ENCODE data around the gene ACBD7. TPM values are rescaled to one million over a fixed set of nuclear protein-coding genes. Genes with fewer than 3 reads are reported as not detected.

Gene ACBD7
- total RNA-seq, 4 donors from 2014 or later: 0.37 to 12.2 TPM; not detected in 2

DNA sequence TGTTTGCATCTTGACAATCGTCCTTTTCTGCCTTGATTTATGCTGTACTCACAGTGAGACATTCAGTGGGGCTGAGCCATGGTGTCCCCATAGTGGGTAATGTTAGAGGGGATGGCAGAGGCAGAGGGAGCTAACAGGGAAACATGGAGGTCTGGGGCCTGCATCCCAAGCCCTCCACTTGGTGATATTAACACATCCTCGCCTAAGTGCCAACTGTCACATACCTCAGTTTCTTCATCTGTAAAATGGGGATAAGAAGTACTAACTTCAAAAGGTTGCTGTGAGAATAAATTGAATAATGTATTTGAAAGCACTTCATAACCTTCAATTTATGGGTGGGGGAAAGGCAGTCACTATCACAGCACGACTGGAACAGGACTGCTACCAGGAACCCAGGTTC, 36.3 kb upstream of the ACBD7 start:
- TF ChIP-seq POLR2A (IDR thresholded peaks at IDR 0.05): no peak
- TF ChIP-seq, protein P1, sequence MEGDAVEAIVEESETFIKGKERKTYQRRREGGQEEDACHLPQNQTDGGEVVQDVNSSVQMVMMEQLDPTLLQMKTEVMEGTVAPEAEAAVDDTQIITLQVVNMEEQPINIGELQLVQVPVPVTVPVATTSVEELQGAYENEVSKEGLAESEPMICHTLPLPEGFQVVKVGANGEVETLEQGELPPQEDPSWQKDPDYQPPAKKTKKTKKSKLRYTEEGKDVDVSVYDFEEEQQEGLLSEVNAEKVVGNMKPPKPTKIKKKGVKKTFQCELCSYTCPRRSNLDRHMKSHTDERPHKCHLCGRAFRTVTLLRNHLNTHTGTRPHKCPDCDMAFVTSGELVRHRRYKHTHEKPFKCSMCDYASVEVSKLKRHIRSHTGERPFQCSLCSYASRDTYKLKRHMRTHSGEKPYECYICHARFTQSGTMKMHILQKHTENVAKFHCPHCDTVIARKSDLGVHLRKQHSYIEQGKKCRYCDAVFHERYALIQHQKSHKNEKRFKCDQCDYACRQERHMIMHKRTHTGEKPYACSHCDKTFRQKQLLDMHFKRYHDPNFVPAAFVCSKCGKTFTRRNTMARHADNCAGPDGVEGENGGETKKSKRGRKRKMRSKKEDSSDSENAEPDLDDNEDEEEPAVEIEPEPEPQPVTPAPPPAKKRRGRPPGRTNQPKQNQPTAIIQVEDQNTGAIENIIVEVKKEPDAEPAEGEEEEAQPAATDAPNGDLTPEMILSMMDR (IDR thresholded peaks at IDR 0.05): no peak
- intact Hi-C loops (cut with DNase I; ENCODE audit: low total_unique reads): no loop called here
- no peak overlapping the region for H3K4me3 ChIP-seq
- no peaks in the 10 kb centered on the region for H3K36me3 ChIP-seq
- H3K4me1 ChIP-seq: no peaks in the 10 kb centered on the region
- H3K27ac ChIP-seq: no peak overlapping the region
- no peak for DNase-seq
- no peaks in the 10 kb centered on the region for H3K9me3 ChIP-seq
- H3K27me3 ChIP-seq: no peaks in the 10 kb centered on the region

DNA sequence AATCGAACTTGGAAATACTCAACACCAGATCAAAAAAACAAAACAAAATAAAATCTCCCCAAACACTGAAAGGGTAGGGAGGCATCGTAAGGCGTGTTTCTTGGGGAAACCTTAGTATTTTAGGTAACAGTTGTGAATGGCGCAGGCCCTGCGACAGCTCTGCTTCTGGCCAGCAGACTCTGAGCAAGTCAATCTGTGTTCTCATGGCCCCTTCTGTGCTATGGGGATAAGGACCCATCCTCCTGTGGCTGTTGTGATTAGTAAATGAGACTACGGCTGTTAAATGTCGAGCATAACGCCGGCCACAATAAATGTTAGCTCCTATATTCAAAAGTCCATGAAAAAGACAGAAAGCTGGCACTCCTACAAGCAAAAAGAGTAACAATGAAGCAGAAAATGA, 35.6 kb upstream of the ACBD7 start:
- TF ChIP-seq, protein P1 (IDR thresholded peaks at IDR 0.05): no peak
- no peak for TF ChIP-seq POLR2A (IDR thresholded peaks at IDR 0.05)
- Histone ChIP-seq H3K9me3 (no peaks in the 10 kb centered on the region), H3K27ac (no peak overlapping the region), H3K36me3 (no peaks in the 10 kb centered on the region), H3K4me3 (no peak overlapping the region), H3K4me1 (no peaks in the 10 kb centered on the region), H3K27me3 (no peaks in the 10 kb centered on the region)
- intact Hi-C loops (cut with DNase I; ENCODE audit: low total_unique reads): no loop called here
- no peak for DNase-seq

DNA sequence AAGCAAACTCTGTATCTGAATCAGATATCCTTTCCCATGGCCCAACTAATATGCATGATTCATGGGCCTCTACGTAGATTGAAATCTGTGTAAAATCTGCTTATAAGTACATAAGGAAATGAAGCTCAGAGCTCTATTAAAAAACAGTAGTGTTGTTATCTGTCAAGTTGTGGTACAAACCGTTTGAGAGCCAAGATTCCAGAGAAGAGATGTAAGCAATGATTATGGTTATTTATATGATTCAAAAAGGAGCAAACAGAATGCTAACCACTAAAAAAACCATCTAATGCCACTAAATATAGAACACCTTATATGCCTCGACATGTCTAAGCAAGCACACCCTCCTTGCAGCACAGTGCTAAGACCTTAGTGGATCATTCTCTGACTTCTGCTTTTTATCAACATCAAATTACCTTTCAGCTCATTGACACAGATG, 35.2 kb upstream of the ACBD7 start:
- H3K4me3 ChIP-seq: no peak overlapping the region
- H3K4me1 ChIP-seq: no peaks in the 10 kb centered on the region
- no peak overlapping the region for H3K27ac ChIP-seq
- no peaks in the 10 kb centered on the region for H3K36me3 ChIP-seq
- intact Hi-C loops (cut with DNase I; ENCODE audit: low total_unique reads): no loop called here
- DNase-seq: no peak
- H3K27me3 ChIP-seq: no peaks in the 10 kb centered on the region
- no peaks in the 10 kb centered on the region for H3K9me3 ChIP-seq
- TF ChIP-seq, protein P1 (IDR thresholded peaks at IDR 0.05): no peak
- no peak for TF ChIP-seq POLR2A (IDR thresholded peaks at IDR 0.05)

DNA sequence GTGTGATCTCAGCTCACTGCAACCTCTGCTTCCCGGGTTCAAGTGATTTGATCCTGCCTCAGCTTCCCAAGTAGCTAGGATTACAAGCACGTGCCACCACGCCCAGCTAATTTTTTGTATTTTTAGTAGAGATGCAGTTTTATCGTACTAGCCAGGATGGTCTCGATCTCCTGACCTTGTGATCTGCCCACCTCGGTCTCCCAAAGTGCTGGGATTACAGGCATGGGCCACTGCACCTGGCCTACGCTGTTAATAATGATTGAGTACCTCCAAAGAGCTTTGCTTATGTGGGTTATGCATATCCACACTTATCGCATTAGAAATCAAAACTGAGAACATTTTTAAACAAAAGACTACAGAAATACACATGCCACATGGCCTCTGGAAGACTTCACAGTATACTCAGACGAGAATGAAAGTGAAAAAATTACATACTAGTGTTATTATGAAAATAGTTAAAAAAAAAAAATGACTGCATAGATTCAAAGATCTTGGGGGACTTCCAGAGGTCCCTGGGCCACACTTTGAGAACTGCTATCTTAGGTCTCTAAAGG, 34.0 kb upstream of the ACBD7 start:
- DNase-seq: no peak
- no peaks in the 10 kb centered on the region for H3K27me3 ChIP-seq
- no peak for TF ChIP-seq POLR2A (IDR thresholded peaks at IDR 0.05)
- TF ChIP-seq, protein P1 (IDR thresholded peaks at IDR 0.05): no peak
- H3K4me3 ChIP-seq: no peak overlapping the region
- intact Hi-C loops (cut with DNase I; ENCODE audit: low total_unique reads): no loop called here
- no peaks in the 10 kb centered on the region for H3K4me1 ChIP-seq
- H3K36me3 ChIP-seq: no peaks in the 10 kb centered on the region
- no peaks in the 10 kb centered on the region for H3K9me3 ChIP-seq
- no peak overlapping the region for H3K27ac ChIP-seq

DNA sequence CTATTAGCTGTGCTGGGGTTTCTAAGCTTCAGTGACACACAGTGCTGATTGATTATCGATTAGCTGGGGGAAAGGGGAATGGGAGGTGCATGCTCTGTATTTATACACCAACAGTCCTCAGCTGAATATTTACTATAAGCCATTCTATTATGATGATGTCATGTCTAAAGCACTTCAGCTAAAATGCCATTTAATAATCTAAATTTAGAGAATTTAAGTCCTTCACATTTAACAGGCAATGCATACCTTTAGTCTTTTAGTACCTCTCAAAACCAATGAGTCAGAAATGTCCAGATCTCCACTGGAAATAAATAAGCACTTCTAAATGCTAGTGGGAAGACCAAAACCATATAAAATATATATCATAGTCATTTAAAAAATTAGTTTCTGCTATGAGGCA, 33.1 kb upstream of the ACBD7 start:
- Histone ChIP-seq H3K27ac (no peak overlapping the region), H3K9me3 (no peaks in the 10 kb centered on the region), H3K4me3 (no peak overlapping the region), H3K27me3 (no peaks in the 10 kb centered on the region), H3K36me3 (no peaks in the 10 kb centered on the region), H3K4me1 (no peaks in the 10 kb centered on the region)
- intact Hi-C loops (cut with DNase I; ENCODE audit: low total_unique reads): no loop called here
- TF ChIP-seq, protein P1 (IDR thresholded peaks at IDR 0.05): no peak
- no peak for TF ChIP-seq POLR2A (IDR thresholded peaks at IDR 0.05)
- DNase-seq: no peak

All from uterus (tissue), 4 donors.